Myocyte (in vitro differentiated cells): ENCODE data around the gene BPIFB6. TPM values are rescaled to one million over a fixed set of nuclear protein-coding genes. Genes with fewer than 3 reads are reported as not detected.
"Not testable (repeated sequence)": the region's sequence is repeated elsewhere in the genome, so short reads cannot be mapped to it uniquely, and the experiment has no call there.

Source experiments
- DNase-seq: peaks from one replicate; pipeline ENCODE4 v3.0.0-alpha.2; 2012; ENCODE audit warnings: low read depth
- total RNA-seq: library from RNA; depleted of rRNA; stranded (reverse); fragments of >200 nt; gene quantifications from 2 replicates; pipeline ENCODE4 v1.2.3, GENCODE V29; 2014

BPIFB6 gene
- total RNA-seq, 1 donor from 2014 or later = not detected

GRCh38 chr20:33027769-33028751, 3.4 kb upstream of the BPIFB6 start:
- DNase-seq = no peak

DNA sequence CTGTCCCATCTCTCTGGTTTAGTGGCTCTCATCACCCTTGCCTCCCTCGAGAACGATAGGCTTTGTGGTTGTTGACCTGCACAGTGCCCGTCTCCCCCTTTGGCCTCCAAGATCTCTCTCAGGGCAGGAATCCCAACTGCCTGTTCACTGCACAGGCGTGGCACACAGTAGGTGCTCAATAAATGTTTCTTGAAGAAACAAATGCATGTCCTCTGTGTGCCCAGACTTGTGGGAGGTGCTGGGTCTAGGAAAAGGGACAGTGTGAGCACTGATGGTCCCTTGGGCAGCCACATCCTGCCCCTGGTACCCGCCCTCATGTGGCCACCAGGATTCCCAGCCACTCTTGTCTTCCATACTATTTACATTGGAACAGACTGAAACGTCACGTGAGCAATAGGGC, 2.6 kb upstream of the BPIFB6 start:
- no peak for DNase-seq

DNA sequence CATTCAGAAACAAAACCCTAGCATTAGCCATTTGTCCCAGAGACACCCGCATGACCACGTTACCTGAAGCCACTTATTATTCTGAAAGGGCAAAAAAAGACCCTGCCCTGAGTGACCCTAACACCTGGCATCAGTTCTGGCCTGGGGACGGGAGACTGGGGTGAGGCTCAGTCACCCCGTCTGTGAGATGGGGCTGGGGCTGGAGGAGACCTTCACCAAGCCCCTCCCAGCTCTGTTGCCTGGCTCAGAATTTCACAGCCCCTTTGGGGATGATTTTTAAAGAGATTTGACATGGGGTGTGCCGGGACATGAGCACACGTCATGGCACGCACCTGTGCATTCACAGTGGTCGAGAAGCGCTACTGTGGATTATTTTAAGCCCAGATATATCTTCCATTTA, 1.4 kb upstream of the BPIFB6 start:
- no peak for DNase-seq

GRCh38 chr20:33030569-33030968, 879 bp upstream of the BPIFB6 start:
- DNase-seq = no peak

DNA sequence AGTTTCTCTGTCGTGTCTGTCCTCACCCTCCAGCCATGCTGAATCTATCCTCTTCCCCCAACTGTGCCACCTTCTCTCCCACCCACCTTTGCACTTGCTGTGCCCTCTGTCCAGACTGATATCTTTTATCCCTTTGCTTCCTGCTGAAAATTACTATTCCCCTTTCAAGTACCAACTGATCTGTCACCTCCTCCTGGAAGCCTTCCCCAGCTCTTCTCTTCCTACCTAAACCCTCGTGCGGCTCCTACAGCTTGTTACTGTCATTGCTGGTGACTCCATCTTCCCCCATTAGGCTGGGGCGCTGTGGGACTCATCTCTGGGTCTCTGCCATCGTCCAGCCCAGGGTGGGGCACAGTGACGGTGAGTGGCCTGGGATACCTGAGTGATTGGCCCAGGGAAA, 1.1 kb downstream of the BPIFB6 start:
- DNase-seq = no peak

GRCh38 chr20:33033381-33033780, 1.9 kb downstream of the BPIFB6 start:
- DNase-seq = no peak

GRCh38 chr20:33034115-33034514, 2.7 kb downstream of the BPIFB6 start:
- DNase-seq = no peak

DNA sequence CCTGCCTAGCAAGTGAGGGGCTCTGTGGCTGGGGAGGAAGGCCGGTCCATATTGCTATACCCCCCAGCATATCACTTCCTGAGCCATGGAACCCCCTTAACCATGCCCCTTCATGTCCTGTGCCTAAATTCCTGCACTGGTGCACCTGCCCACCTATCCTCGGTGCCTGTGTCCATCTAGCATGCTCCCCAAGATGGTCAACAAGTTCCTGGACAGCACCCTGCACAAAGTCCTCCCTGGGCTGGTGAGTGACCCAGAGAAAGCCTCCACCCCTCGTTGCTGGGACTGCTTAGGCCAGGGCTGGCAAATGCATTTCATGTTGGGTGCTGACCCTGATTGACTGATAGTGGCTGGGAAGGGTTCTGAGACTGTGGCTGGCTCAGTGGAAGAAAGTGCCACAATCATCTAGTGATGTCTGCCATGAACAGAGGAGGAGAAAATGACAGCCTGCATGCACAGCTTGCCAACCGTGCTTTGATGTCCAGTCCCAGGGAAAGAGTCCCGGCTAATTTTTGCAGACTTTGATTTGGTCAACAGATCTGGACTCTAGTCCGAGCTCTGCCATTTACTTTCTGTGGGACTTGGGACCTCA, 3.5 kb downstream of the BPIFB6 start:
- DNase-seq = no peak

DNA sequence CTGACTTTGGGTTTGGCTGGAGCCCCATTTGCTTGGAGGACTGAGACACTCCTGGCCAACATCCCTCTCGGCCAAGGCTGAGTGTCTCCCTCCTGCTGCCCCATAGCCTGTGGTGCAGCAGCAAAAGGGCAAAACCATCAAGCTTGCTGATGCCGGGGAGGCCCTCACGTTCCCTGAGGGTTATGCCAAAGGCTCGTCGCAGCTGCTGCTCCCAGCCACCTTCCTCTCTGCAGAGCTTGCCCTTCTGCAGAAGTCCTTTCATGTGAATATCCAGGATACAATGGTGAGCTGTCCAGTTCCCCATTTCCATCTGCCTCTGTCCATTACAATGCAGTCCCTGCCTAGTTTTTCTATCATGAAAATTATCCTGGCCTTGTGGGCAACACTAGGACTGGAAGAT, 6.0 kb downstream of the BPIFB6 start:
- DNase-seq = peak; percentile 6

DNA sequence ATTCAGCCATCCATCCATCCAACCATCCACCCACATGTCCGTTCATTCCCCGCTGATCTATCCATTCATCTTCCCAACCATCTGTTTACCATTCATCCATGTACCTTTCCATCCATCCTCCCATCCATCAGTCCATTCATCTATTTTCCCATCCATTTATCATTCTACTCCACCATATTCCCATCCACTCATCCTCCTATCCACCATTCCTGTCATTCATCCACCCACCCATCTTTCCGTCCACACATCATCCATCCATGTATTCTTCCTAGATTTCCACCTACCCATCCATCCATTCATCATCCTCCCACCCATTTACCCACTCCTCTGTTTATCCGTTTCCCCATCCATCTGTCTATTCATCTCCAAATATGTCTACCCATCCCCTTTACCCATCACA, 6.8 kb downstream of the BPIFB6 start:
- no peak for DNase-seq

- no peak for DNase-seq
Measured at GRCh38 chr20:33042430-33042829, 11.0 kb downstream of the BPIFB6 start.

- DNase-seq = no peak
Measured at GRCh38 chr20:33042983-33043730, 11.7 kb downstream of the BPIFB6 start.

GRCh38 chr20:33043731-33044181, 12.3 kb downstream of the BPIFB6 start:
- DNase-seq = no peak

DNA sequence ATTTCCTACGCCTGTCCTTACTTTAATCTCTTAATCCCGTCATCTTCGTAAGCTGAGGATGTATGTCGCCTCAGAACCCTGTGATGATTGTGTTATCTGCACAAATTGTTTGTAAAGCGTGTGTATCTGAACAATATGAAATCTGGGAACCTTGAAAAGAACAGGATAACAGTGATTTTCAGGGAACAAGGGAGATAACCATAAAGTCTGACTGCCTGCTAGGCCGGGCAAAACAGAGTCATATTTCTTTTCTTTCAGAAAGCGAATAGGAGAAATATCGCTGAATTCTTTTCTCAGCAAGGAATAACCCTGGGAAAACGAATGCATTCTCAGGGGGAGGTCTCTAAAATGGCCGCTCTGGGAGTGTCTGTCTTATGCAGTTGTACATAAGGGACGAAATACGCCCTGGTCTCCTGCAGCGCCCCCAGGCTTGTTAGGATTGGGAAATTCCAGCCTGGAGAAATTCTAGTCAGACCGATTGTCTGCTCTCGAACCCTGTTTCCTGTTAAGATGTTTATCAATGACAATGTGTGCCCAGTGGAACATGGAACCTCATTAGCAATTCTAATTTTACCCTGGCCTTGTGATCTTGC, 13.8 kb downstream of the BPIFB6 start:
- not testable (repeated sequence) for DNase-seq

GRCh38 chr20:33046412-33046811, 15.0 kb downstream of the BPIFB6 start:
- no peak for DNase-seq

GRCh38 chr20:33051333-33051732, 19.9 kb downstream of the BPIFB6 start:
- no peak for DNase-seq

DNA sequence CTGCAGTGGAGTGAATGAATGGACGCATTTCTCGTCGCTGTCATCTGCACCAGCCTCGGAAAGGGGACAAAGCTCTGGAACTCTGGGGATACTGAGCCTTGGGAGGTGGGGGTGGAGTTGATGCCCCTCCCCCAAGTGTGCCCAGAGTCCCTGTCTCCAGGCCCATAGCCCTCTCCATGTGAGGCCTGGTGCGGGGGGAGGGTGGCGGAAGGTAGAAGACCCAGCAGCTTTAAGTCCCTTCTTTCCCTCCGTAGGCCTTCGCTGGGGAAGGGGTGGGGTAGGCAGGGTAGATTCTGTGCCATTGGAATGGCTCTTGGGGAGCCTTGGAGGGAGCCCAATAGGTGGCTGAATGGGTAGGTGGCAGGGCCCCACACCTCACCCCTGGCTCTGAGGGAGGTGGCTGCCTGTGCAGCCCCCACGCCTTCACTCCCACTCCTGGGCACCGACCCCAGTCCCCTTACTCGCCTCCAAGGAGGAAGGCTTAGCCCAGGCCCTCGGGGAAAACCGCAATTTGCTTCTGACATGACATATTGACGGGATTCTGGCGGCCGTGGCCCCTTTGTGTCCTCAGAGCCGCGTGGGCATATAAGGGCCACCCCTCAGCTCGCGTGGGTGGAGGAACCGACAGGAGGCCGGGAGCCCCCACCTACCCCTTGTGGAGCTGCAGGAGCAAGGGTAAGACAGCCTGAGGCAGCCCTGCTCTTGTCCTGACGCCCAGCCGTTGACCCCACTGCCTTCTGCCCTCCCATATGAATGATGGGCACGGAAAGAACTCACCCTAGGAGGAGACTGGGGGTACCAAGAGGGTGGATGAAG, 22.1 kb downstream of the BPIFB6 start, which contains the start of gene BPIFB3:
BPIFB3 (plus strand) TSS at position 613 of the 816 bp plus-strand sequence. CDS start 1,533 bp downstream, outside the sequence.
- no peak for DNase-seq

DNA sequence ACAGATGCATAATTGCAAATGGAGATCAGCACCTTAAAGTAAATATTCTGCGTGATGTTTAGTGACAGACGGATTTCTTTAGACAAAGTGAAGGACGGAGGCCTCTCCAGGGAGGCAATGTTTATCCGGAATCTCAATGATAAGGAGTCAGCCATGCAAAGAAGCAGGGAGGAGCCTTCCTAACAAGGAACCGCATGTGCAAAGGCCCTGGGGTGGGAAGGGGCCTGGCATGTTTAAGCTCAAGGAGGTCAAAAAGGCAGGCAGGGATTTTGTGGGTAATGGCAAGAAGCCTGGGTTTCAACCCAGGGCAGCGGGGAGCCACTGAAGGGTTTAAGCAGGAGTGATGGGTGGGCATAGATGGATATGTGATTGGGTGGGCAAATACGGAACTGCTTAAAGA, 22.9 kb downstream of the BPIFB6 start:
- DNase-seq = no peak

GRCh38 chr20:33054791-33055190, 23.3 kb downstream of the BPIFB6 start:
- no peak for DNase-seq

DNA sequence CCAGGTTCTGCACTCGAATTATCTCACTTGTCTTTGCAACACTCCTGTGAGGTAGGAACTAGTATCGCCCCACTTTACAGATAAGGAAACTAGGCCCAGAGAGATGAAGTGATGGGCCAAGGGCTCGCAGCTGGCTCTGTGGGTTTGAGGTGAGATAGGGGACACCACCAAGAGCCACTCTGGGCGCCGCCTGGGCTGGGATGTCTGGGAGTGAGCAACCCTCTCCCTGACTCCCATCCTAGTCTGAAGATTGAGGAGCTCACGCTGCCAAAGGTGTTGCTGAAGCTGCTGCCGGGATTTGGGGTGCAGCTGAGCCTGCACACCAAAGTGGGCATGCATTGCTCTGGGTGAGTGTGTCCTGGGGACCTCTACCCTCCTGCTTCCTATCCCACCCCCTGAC, 27.7 kb downstream of the BPIFB6 start:
- DNase-seq = no peak
